ENCODE measurements around the gene NRP1.
A peak's percentile ranks its signal among the peaks of the same experiment; 100 is the strongest.

The NRP1 gene

DNA sequence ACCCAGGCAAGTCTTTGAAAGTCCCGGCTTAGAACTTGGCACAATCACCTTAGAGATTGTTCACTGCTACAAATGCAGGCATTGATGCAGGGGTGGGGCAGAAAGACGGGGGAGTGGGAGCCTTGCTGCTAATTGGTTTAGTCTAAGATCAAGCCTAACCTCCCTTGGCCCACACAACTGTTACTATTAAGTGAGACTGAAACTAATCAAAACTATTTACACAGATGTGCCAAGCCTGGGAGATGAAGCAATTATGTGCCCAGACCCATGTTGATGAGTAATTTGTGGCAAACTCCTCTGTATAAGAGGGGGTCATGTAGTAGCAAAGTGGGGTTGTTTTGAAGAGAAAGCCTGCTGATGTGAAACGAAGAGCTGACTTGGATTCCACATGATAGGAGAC lies 198.2 kb downstream of the NRP1 start:
- in situ Hi-C loops (cut with HindIII; ENCODE audit: low sequenced_read_pairs): no loop called here
- H3K4me3 ChIP-seq (ENCODE audit: low read depth, low read length): no peak overlapping the region
- peak; percentile 75 for DNase-seq (ENCODE audit: low read depth, low spot score)
- TF ChIP-seq, protein P1, sequence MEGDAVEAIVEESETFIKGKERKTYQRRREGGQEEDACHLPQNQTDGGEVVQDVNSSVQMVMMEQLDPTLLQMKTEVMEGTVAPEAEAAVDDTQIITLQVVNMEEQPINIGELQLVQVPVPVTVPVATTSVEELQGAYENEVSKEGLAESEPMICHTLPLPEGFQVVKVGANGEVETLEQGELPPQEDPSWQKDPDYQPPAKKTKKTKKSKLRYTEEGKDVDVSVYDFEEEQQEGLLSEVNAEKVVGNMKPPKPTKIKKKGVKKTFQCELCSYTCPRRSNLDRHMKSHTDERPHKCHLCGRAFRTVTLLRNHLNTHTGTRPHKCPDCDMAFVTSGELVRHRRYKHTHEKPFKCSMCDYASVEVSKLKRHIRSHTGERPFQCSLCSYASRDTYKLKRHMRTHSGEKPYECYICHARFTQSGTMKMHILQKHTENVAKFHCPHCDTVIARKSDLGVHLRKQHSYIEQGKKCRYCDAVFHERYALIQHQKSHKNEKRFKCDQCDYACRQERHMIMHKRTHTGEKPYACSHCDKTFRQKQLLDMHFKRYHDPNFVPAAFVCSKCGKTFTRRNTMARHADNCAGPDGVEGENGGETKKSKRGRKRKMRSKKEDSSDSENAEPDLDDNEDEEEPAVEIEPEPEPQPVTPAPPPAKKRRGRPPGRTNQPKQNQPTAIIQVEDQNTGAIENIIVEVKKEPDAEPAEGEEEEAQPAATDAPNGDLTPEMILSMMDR (IDR thresholded peaks at IDR 0.05; ENCODE audit: low read depth, low read length): no peak

DNA sequence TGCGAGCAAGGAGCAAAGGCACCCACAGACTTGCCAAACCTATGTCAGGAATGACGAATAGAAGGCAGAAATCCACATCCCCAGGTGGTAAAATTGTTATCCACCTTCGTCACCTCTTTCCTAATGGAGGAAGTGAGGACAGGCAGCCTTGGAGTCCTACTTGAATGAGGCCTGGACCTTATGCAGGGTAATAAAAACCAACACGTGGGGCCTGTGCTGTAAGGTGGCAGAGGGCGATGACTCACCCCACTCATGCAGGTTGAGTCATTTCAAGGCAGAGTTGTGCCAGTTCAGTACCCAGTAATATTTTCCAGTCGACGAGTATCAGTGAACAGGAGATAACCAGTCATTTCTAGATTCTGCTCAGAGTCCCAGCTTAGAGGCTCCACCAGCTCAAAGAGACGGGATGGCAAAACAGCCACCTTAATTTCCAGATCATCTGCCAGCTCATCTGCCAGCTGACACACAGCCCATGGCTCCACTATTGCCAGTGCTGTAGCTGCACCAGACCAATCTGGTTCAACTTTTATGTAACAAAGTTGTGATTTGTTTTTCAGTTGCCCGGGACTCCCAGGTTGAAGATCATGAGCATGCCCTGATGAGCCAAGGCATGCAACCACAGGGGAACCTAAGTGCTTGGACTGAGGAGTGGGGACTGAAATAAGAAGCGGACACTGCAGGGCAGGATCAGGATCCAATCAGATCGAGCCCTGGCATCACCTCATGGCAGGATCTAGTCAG lies 200.3 kb downstream of the NRP1 start:
- in situ Hi-C loops (cut with HindIII; ENCODE audit: low sequenced_read_pairs): no loop called here
- DNase-seq (ENCODE audit: low read depth, low spot score): peak; percentile 95
- TF ChIP-seq, protein P1 (IDR thresholded peaks at IDR 0.05; ENCODE audit: low read depth, low read length): no peak
- no peak overlapping the region for H3K4me3 ChIP-seq (ENCODE audit: low read depth, low read length)

DNA sequence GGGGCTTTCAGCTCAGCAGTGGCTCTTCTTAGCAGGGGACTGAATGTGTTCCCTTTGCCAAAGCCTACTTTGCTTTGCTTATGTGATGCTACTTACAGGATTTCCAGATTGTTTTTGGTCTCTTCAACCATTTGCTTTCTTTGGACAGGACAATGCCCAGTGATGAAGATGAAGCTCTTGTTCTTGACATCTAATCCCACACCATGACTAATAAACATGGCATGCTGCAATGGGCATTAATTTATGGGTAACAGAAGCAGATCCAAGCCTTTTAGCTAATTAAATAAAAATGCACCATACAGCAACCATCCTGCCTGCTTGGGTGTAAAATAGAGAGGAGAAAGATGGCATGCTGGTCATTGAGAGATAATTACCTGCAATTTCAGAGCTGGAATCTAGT lies 200.9 kb downstream of the NRP1 start:
- peak; percentile 55 for DNase-seq (ENCODE audit: low read depth, low spot score)
- TF ChIP-seq, protein P1 (IDR thresholded peaks at IDR 0.05; ENCODE audit: low read depth, low read length): no peak
- no peak overlapping the region for H3K4me3 ChIP-seq (ENCODE audit: low read depth, low read length)
- in situ Hi-C loops (cut with HindIII; ENCODE audit: low sequenced_read_pairs): no loop called here

DNA sequence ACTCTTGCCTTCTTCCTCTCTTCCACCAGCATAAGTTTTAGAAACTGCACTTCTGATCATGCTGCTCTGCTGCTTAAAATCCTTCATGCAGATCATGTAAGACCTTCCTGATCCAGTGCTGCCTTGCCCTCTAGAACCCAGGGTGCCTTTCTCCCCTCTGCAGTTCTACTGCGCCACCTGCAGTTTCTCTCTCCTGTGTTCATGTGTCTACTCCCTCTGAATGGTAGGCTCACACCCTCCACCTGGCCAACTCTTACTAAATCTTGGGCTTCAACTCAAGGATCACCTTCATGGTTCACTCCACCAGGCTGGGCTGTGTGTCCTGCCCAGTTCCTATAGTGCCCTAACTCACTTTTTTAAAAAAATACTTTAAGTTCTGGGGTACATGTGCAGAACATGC lies 201.8 kb downstream of the NRP1 start:
- no peak overlapping the region for H3K4me3 ChIP-seq (ENCODE audit: low read depth, low read length)
- TF ChIP-seq, protein P1 (IDR thresholded peaks at IDR 0.05; ENCODE audit: low read depth, low read length): no peak
- no peak for DNase-seq (ENCODE audit: low read depth, low spot score)
- in situ Hi-C loops (cut with HindIII; ENCODE audit: low sequenced_read_pairs): no loop called here

DNA sequence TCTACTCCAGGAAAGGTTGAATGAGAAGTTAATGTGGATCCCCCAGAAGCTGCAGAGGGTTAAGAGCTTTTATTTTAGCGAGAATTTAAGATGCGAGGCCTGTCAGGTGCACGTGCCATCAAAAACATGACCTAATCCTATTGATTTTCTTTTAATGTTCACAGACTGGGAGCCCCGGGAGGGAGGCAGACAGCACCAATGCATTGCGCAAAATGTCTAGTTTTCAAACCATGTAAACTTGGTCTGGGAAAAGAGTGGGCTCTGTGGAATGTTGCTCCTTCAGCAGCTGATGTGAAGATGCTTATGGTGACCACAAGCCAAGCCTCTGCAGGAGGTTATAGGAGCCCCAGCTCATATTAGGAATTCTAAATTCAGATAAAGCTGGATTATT lies 204.5 kb downstream of the NRP1 start:
- TF ChIP-seq, protein P1 (IDR thresholded peaks at IDR 0.05; ENCODE audit: low read depth, low read length): no peak
- peak; percentile 85 for DNase-seq (ENCODE audit: low read depth, low spot score)

DNA sequence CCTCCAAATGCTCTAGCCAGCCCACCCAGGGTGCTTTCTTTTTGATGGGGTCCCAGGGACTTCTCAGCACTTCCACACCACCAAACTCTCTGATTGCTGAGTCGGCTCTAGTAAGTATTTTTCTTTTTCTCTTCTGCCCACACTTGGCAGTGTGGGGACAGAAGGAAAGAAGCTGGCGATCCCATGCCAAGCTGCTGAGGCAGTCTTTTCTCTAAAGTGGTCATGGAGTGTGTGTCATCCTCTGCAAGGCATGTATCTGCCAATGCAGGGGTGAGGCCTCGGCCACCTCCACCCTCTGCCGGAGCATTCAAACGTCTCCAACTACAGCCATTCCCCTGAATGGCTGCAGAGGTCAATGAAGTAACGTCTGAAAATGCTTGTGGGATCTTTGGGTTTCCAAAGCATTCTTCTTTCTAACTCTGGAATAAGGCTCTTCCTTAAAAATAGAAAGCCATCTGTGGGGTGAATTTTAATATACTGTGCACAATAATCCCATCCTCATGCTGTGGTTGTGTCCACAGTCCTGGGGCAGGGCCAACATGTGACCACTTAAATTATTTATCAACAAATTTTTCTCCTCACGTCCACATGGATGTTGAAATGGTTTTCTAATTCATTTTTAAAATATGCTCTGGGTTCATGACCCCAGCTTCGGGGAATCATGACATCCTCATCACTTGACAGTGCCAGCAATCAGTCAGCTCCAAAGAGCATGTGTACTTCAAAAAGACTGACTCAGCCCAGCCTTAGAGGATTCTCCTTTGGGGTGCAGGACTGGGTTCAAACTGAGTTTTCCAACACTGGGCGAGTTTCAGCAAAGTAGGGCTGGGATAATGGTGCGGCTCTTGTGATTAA lies 205.1 kb downstream of the NRP1 start:
- peak; percentile 94 for DNase-seq (ENCODE audit: low read depth, low spot score)
- H3K4me3 ChIP-seq (ENCODE audit: low read depth, low read length): no peak overlapping the region
- in situ Hi-C loops (cut with HindIII; ENCODE audit: low sequenced_read_pairs): no loop called here
- TF ChIP-seq, protein P1 (IDR thresholded peaks at IDR 0.05; ENCODE audit: low read depth, low read length): no peak

More for the DNA sequence above, 204.5 kb downstream of the NRP1 start:
- in situ Hi-C loops (cut with HindIII; ENCODE audit: low sequenced_read_pairs): no loop called here
- H3K4me3 ChIP-seq (ENCODE audit: low read depth, low read length): no peak overlapping the region
